Activated naive CD8-positive, alpha-beta T cell treated with anti-CD3 and anti-CD28 coated beads, Interleukin-2, amount 50 U/mL, for 16 hours (primary cell): ENCODE measurements around the gene NXN.
A peak's percentile ranks its signal among the peaks of the same experiment; 100 is the strongest.
"Not testable (repeated sequence)": the region's sequence is repeated elsewhere in the genome, so short reads cannot be mapped to it uniquely, and the experiment has no call there.

Experiments used
- DNase-seq: peaks from one replicate; pipeline ENCODE4 v3.0.0-alpha.2; 2020; ENCODE audit warnings: low read depth, low spot score

The NXN gene

GRCh38 chr17:773467-774312 is 205.9 kb downstream of the NXN start:
- no peak for DNase-seq

DNA sequence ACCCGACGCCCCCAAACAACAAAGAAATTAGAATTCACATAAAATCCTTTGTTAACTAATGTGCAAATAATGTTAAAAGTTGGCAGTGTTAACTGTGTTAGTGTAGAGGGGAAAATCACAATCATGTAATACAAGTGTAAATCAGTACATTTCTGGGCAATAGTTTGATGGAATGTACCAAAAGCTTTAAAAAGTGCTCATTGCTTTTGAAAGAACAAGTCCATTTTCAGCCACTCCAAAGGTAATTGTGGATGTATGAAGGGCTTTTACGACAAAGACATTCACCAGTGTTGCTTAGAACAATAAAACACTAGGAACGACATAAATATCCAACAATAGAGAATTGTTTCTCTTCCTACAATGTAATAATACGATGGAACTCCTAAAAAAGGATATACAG is 206.6 kb downstream of the NXN start:
- no peak for DNase-seq

- DNase-seq = no peak
Observed at GRCh38 chr17:767076-767475, 212.5 kb downstream of the NXN start.

GRCh38 chr17:760371-760770 is 219.2 kb downstream of the NXN start:
- DNase-seq = no peak

DNA sequence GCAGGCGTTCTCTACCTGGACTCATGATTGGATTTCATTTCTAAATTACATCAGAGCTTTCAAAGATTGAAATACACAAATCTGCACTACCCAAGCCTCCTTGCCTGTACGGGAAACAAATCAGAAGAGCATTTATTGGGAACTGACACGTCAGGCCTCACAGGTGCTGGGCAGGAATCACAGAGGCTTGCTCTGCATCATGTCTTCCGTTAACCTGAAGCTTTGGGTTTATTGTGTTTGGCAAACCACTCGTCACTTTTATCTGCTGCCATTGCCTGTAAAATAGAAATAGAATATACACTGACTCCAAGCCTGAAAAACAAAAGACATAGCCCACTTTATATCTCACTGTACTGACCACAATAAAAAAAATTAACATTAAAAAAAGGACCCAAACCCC is 219.6 kb downstream of the NXN start:
- DNase-seq = no peak

DNA sequence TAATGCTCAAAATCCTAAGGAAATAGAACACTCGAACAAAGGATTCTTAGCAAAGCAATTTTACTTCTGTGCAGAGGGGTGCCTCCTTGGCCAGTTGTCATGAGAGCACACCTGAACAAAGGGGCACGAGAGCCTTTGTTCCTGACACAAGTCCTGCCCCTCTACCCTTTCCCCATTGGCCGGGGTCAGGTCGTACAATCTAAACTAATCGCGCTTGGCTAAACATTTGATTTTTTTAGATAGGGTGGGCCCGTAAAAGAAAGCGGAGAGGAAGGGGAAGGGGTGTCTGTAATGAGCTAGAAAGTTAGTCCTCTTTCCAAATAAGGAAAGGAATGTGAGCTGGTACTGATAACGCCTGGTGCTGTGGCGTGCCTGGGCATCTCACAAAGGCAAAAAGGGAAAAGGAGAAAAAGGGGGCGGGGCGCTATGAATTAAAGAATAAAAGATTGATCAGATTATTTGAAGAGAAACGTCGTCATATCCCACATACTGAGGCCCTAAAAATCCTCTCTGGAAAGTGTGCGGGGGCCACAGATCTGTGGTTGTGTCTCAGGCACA is 223.5 kb downstream of the NXN start:
- not testable (repeated sequence) for DNase-seq

DNA sequence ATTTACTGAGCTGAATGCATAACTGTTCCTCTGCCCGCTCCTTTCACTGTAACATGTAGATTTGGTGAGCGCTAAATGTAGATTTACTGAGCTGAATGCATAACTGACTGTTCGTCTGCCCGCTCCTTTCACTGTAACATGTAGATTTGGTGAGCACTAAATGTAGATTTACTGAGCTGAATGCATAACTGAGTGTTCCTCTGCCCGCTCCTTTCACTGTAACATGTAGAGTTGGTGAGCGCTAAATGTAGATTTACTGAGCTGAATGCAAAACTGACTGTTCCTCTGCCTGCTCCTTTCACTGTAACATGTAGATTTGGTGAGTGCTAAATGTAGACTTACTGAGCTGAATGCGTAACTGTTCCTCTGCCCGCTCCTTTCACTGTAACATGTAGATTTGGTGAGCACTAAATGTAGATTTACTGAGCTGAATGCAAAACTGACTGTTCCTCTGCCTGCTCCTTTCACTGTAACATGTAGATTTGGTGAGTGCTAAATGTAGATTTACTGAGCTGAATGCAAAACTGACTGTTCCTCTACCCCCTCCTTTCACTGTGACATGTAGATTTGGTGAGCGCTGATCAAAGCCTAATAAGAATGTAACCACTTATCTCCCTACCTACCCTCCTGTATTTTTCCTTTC is 224.1 kb downstream of the NXN start:
- not testable (repeated sequence) for DNase-seq

DNA sequence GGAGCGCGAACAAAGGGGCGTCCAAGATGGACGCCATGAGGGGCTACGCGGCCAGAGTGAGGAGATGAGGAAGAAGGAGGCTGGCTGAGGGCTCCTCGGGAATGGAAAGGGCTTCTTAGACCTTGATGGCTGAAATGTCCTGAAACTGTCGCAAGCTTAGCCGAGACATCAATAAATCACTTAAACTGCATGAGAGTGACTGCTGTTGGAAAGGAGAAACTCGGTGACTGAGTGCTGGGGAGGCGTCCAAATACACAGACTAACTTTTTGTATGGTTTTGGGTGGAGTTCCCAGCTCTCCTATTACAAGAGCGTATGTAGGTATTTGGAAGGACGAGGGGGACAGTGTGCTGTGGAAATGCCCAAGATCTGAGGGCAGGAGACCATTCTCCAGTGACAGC is 226.2 kb downstream of the NXN start:
- no peak for DNase-seq

GRCh38 chr17:752620-753219 is 226.9 kb downstream of the NXN start:
- DNase-seq = peak; percentile 32

GRCh38 chr17:752002-752619 is 227.5 kb downstream of the NXN start, which contains the start of gene GEMIN4:
Gene GEMIN4 (minus strand): TSS chr17:752264. CDS start chr17:752142, 122 bp downstream.
- peak; percentile 95 for DNase-seq

GRCh38 chr17:751269-752001 is 228.1 kb downstream of the NXN start:
- peak; percentile 21 for DNase-seq

- DNase-seq = no peak
Observed at GRCh38 chr17:750431-751037, 229.0 kb downstream of the NXN start.

GRCh38 chr17:749359-749758 is 230.2 kb downstream of the NXN start:
- DNase-seq = not testable (repeated sequence)
